Neural progenitor cell (in vitro differentiated cells): ENCODE data around the gene RMP24.

Experiments used
- EZH2 ChIP-seq: fragments of 200-600 bp; sonication (generic); IDR thresholded peaks from 2 replicates; pipeline ENCODE4 v1.6.1; 2017; ENCODE audit warnings: antibody characterized with exemption, mild to moderate bottlenecking, moderate library complexity
- TF ChIP-seq, protein P1 (sequence below): fragments of 200-600 bp; sonication (generic); IDR thresholded peaks from 2 replicates; pipeline ENCODE4 v1.5.1; 2017; ENCODE audit warnings: antibody characterized with exemption, mild to moderate bottlenecking

DNA sequence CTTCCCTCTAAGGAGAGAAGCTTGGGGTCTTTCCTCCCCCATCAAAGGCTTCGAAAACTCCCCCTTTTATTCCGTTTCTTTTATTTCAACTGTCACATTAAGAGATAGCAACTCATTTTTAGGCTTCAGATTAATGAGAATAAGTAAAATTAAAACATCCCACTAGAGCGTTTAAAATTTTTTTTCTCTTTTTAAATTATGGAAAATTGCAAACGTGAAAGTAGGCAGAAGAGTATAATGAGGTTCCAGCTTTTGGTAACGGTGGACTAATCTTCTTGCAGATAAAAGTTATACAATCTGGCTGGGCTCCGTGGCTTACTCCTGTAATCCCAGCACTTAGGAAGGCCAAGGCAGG, 21.9 kb upstream of the RMP24 start:
- TF ChIP-seq, protein P1, sequence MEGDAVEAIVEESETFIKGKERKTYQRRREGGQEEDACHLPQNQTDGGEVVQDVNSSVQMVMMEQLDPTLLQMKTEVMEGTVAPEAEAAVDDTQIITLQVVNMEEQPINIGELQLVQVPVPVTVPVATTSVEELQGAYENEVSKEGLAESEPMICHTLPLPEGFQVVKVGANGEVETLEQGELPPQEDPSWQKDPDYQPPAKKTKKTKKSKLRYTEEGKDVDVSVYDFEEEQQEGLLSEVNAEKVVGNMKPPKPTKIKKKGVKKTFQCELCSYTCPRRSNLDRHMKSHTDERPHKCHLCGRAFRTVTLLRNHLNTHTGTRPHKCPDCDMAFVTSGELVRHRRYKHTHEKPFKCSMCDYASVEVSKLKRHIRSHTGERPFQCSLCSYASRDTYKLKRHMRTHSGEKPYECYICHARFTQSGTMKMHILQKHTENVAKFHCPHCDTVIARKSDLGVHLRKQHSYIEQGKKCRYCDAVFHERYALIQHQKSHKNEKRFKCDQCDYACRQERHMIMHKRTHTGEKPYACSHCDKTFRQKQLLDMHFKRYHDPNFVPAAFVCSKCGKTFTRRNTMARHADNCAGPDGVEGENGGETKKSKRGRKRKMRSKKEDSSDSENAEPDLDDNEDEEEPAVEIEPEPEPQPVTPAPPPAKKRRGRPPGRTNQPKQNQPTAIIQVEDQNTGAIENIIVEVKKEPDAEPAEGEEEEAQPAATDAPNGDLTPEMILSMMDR, result no peak
- no peak for TF ChIP-seq EZH2
